ENCODE data around the gene COA1.

DNA sequence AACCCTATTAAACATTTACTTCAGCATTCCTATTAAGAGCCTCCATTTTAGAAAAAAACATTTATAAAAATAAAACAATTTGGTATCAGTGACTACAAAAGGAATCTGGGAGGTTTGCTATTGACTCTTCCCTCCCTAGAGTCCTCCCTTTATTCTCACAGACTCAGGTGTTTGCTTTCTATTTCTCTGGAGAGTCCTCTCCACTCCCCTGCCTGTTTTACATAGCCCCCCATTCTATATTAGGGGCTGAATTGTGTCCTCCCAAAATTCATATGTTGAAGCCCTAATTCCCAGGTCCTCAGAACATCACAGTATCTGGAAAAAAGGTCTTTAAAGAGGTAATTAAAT is 69.8 kb downstream of the COA1 start:
- no peak for TF ChIP-seq EZH2phosphoT487 (IDR thresholded peaks at IDR 0.05; ENCODE audit: low read length)
- TF ChIP-seq, protein P1, sequence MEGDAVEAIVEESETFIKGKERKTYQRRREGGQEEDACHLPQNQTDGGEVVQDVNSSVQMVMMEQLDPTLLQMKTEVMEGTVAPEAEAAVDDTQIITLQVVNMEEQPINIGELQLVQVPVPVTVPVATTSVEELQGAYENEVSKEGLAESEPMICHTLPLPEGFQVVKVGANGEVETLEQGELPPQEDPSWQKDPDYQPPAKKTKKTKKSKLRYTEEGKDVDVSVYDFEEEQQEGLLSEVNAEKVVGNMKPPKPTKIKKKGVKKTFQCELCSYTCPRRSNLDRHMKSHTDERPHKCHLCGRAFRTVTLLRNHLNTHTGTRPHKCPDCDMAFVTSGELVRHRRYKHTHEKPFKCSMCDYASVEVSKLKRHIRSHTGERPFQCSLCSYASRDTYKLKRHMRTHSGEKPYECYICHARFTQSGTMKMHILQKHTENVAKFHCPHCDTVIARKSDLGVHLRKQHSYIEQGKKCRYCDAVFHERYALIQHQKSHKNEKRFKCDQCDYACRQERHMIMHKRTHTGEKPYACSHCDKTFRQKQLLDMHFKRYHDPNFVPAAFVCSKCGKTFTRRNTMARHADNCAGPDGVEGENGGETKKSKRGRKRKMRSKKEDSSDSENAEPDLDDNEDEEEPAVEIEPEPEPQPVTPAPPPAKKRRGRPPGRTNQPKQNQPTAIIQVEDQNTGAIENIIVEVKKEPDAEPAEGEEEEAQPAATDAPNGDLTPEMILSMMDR (IDR thresholded peaks at IDR 0.05; ENCODE audit: low read length): no peak
